Activated T-cell treated with anti-CD3 and anti-CD28 coated beads for 24 hours (primary cell): ENCODE data around the gene CORO2B.

Experiments
- DNase-seq: peaks from one replicate; pipeline ENCODE4 v3.0.0-alpha.2; 2020; ENCODE audit warnings: low read depth

Gene CORO2B

GRCh38 chr15:68574046-68574445 lies 4.7 kb upstream of the CORO2B start:
- no peak for DNase-seq

- DNase-seq = no peak
These were observed 4.2 kb upstream of the CORO2B start for GRCh38 chr15:68574629-68575028.

- DNase-seq = no peak
These were observed 2.4 kb upstream of the CORO2B start for GRCh38 chr15:68576235-68576892.

DNA sequence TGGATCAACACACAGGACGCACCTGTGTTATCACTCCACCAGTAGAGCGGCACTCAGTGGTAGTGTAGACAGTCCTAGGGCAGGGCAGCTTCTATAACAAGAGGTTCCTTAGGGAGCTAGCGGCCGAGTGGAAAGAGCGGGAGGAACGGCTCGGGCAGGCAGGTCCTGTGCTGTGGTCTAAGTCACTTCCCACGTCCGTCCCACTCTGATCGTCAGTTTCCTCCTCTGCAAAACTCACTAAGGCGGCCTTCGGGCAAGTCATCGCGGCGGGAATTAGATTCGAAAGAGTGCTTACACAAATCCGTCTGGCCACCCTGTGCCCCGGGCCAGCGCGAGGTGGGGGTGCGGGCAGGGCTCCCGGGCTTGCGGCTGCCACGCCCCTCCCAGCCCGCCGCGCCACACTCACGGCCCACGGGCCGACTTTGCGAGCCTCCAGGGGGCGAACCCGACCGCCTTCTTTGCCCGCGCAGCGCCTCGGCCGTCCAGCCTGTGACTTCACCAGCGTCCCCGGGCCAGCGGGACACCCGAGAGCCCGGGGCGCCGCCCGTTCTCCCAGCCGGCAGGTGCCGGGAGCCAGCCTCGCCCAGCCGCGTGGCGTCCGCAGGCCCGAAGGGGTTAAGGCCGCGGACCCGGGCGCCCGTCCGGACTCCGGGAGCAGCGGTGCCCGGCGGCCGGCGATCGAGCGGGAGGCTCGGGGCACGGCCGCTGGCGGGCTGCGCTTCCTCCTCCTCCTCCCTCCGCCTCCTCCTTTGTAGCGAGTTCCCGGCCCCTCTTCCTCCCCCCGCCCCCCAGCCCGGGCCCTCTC lies 416 bp upstream of the CORO2B start:
- no peak for DNase-seq

- DNase-seq = no peak
These were observed 1.5 kb downstream of the CORO2B start for GRCh38 chr15:68580026-68580882.

GRCh38 chr15:68580883-68581155 lies 2.0 kb downstream of the CORO2B start:
- DNase-seq = no peak

DNA sequence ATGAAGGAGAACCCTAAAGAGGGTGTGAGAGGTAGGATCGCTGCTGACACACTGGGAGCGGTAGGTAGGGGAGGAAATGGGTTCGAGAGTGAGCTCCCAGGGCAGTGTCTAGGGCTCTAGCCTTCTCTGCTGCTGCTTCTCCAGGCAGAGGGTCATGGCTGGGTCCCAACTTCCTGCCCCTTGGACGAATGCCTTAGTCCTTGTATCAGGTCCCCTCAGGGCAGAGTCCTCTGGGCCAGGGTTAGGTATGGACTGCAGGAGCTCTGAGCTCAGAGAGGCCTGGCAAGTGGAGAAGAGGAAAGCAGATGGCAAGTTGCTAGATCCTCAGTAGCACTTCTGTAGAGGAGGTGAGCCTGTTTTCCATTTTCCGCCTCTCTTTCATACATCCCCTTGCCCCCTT lies 2.9 kb downstream of the CORO2B start:
- DNase-seq = no peak

- DNase-seq = no peak
These were observed 3.4 kb downstream of the CORO2B start for GRCh38 chr15:68582236-68582635.

DNA sequence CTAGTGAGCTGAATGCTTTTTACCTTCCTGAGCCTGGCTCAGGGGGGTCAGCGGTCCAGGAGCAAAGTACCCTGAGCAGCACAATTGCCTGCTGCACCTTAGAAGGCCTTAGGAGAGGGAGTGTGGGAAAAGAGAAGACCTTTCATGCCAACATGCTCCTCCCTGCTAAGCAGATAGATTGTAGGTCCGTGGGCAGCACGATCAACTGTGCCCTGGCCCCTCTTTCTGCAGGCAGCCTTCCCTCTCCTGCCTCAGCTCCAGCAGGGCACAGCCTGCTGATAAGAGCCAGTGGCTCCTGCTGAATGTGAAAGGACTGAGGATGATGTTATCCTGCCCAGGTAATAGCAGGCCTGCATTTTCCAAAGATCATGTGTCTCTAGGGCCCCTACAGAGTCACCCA lies 4.1 kb downstream of the CORO2B start:
- no peak for DNase-seq

- no peak for DNase-seq
These were observed 4.5 kb downstream of the CORO2B start for GRCh38 chr15:68583321-68583720.

- DNase-seq = no peak
These were observed 5.4 kb downstream of the CORO2B start for GRCh38 chr15:68583936-68584755.

DNA sequence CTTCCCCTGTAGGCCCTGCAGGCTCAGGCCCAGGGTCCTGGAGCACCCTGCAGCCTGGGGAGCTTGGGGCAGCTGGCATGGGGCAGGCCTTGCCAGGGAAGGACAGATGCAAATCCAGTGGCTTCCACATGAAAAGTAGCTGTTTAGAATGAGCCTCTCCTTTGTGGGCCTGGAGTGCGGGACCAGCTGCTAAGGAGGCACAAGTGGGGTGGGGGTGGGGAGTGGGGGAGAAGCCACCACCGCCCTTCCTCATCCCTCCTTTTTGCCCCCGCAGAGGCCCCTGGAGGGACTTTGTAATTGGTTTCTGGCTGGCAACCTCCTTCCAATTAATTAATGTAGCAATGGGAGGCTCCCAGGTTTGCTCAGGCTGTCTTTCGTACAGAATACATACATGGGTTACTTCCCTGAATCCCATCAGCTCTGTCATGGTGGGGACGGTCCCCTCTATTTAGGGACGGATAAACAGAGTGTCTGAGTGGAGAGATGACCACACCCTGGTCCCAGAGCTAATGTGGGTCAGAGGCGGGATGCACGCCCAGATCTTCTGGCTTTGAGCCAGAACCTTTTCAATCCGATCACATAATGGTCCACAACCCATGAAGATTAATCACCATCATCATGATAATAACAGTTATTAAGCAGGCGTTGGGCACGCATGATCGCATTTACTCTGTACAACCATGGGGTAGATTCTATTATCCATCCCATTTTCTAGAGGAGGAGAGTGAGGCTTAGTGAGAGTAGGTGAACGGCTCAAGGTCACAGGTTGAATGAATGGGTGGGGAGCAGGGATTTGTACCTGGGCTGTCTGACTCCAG lies 6.2 kb downstream of the CORO2B start:
- DNase-seq = no peak

- no peak for DNase-seq
These were observed 6.9 kb downstream of the CORO2B start for GRCh38 chr15:68585574-68586273.

- DNase-seq = no peak
These were observed 7.6 kb downstream of the CORO2B start for GRCh38 chr15:68586274-68586961.

- DNase-seq = no peak
These were observed 9.1 kb downstream of the CORO2B start for GRCh38 chr15:68587769-68588385.

GRCh38 chr15:68589053-68589452 lies 10.3 kb downstream of the CORO2B start:
- DNase-seq = no peak

DNA sequence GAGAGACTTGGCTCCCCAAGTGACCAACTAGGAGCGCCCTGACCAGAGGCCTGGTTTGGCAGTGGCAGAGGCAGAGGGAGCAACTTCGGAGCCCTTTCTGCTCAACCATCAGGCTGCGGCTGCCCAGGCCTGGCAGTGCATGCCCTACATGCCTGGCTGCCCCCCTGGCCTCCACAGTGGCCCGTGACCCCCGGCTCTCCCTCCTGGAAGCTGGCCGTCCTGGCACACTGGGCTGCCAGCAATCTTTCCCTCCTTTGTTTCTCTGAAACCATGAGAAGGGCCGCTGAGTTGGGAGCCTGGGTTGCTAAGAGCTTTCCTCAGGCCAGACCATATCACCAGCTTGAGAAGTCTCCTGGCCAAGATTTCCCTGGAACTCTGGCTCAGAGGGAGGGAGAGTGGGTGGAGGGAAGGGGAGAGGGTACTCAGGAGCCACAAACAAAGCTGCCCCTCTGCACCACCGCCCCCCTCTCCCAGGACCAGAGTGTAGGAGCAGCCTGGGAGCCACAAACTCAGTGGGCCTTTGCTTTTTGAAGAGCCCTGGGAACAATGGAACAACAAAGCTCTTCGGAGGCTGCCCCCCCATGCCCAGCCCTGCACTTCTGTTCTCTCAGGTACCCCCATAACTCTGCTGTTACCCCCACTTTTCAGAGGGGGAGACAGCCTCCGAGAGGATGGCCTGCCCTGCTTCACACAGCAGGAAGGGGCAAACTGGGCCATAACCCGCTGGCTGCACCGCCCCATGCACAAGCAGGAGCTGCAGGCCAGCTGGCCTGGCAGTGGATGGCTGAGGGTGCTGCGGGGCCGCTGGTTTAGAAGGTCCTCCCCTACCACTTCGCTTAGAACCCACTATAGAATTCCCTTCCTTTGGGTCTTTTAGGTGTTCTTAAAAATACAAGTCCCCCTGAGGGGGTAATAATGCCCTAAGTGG lies 11.3 kb downstream of the CORO2B start:
- DNase-seq = no peak

- no peak for DNase-seq
These were observed 12.1 kb downstream of the CORO2B start for GRCh38 chr15:68590721-68591389.
